Cardiac fibroblast (primary cell): ENCODE measurements around the gene CACNA1H.
A peak's percentile ranks its signal among the peaks of the same experiment; 100 is the strongest.

Source experiments
- DNase-seq, 2 donors: peaks; one replicate each; pipeline versions ENCODE4 v3.0.0 to v3.0.0-alpha.2; 2010; ENCODE audit warnings: low read depth in 2 of 2
- H3K4me3 ChIP-seq, 2 donors: replicated peaks in 1 of 2; 1 replicate in 1 of 2; 2 replicates in 1 of 2; pipeline ENCODE4 v1.5.1; 2011; ENCODE audit warnings: low read depth in 2 of 2, low read length in 2 of 2, mild to moderate bottlenecking in 2 of 2, moderate library complexity in 1 of 2
- TF ChIP-seq, protein P1 (sequence below): IDR thresholded peaks from one replicate; pipeline ENCODE4 v1.5.1; 2011; ENCODE audit warnings: low read depth, mild to moderate bottlenecking, low read length, inconsistent platforms

CACNA1H gene

DNA sequence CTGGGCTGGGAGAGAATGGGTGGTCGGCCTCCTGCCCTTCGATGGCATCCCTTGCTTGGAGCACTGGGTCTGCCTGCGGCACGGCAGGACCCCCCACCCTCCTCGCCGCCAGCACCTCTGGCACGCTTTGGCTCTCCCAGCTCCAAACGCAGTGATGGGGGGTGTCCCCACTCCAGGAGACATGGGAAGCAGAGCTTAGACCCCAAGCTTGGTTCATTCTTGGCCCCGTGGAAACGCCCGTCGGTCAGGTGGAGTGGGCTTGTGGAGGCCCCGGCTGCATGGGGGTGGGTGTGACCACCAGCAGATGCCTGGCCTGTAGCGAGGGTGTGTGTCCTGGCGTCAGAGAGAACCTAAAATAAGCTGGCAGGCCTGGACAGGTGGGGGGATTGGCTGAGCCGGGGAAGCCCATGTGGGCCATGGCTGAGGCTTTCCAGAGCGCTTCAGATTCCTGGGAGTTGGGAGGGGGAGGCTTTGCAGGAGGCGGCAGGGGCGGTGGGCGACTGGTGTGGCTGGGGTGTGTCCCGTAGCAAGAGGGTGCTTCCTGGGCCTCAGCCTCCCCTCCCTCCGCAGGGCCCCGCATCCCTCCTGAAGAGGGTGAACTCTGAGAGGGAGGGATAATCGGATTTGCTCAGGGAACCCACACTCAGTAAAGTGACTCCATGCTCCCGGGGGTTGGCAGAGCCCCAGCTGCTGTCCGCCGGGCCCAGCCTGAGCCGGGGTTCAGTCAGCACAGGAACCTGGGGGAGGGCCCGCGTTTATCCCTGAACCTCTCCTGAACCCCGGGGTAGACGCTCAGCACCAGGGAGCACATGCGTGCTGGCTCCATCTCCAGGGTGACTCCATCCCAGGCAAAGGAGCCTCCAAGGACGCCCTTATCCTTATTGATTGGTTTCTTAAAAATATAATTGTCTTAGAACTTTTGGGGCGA lies 3.4 kb downstream of the CACNA1H start:
- H3K4me3 ChIP-seq, result no peak overlapping the region
- DNase-seq, result no peak
- TF ChIP-seq, protein P1, sequence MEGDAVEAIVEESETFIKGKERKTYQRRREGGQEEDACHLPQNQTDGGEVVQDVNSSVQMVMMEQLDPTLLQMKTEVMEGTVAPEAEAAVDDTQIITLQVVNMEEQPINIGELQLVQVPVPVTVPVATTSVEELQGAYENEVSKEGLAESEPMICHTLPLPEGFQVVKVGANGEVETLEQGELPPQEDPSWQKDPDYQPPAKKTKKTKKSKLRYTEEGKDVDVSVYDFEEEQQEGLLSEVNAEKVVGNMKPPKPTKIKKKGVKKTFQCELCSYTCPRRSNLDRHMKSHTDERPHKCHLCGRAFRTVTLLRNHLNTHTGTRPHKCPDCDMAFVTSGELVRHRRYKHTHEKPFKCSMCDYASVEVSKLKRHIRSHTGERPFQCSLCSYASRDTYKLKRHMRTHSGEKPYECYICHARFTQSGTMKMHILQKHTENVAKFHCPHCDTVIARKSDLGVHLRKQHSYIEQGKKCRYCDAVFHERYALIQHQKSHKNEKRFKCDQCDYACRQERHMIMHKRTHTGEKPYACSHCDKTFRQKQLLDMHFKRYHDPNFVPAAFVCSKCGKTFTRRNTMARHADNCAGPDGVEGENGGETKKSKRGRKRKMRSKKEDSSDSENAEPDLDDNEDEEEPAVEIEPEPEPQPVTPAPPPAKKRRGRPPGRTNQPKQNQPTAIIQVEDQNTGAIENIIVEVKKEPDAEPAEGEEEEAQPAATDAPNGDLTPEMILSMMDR, result no peak

DNA sequence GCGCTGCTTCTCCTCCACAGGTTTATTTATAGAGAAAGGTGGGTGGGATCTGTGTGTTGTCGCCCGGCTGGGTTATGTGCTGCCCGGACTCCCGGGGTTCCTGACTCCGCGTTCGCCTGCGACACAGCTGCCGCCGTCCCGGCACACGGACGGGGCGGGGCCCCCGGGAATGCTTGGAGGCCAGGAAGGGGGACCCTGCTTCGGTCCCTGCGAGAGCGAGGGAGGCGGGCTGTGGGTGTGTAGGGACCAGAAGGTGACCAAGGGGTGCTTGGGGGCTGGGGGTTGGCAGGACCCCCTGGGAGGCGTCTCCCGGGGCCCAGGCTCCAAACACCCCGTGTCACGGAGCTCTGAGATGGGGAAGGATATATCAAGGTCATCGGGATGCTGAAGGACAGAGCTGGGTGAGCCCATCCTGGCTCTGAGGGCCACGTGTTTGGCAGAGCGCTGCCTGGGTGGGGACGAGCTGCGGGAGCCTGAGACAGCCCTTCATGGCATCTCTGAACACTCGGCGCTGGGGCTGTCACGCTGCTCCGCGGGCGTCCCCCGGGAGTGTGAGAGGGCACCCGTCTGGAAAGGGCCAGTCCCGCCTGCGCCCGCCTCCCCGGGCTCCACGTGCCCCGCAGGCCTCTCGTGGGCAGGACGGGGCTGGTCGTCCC lies 4.2 kb downstream of the CACNA1H start:
- no peak overlapping the region for H3K4me3 ChIP-seq
- no peak for DNase-seq
- TF ChIP-seq, protein P1, result no peak

DNA sequence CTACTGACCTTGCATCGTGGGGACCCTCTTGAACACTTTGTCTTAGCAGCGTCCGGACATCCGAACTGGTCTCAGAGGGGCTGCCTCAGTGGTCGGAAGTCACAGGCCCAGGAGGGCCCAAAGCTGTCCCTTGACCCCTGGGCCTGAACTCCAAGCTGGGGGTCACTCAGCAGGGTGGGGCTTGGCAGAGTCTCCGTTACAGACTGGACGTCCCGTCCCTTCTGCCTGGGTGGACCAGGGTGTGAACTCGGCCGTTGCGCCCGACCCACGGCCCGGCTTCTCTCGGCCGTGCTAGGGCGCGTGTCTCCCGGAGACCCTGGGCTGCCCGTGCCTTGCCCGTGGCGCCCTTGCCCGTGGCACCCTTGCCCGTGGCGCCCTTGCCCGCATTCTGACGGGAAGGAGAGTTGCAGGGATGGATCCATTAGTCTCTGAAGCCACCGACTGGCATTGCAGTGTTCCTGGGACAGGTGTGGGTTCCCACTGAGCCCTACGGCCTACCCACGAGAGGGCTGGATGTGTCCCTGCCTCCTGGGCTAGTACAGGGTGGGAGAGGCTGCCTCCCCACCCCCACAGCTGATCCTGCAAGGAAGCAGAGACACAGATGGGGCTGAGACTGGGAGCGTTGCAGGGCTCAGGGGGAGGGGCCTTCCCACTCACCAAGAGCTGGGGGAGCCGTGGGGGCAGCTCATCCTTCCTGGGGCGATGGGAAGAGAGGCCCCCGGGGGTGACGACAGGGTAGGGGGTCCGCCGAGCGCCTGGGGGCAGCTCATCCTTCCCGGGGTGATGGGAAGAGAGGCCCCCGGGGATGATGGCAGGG lies 4.9 kb downstream of the CACNA1H start:
- no peak overlapping the region for H3K4me3 ChIP-seq
- TF ChIP-seq, protein P1, result no peak
- no peak for DNase-seq

DNA sequence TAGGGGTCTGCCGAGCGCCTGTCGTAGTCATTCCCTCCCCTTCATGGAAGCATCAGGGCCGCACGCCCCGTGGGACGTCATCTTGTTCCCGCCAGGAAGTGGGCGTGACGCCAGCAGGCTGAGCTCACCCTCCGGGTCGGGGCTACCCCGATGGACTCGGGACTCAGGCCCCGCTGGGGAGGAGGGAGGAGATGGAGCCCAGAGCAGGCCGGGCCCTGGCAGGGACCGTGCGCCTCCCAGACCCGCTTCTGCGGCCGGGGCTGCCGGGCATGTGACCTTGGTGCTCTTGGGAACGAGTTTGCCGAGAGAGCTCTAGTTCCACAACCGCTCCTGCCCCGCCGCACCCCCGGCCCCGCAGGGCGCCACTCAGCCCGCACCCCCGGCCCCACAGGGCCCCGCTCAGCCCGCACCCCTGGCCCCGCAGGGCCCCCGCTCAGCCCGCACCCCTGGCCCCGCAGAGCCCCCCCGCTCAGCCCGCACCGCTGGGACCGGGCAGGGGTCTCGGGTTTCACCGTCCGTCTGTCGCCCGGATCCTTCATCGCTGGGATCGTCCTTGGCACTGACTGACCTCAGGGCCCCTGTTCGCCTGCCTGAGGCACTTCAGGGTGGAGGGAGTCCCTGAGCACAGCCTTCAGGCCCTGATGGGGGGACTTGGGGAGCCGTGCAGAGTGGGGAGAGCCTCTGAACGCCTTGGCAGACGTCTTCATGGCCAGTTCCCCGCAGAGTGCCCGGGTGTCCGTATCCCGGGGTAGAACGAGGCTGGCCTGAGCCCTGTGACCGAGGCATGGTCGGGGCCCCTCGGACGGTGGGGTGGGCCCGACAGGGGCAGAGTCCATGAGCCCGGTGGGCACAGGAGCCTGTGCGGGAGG lies 5.8 kb downstream of the CACNA1H start:
- TF ChIP-seq, protein P1, result no peak
- peak; percentile 19 to 55 for DNase-seq
- H3K4me3 ChIP-seq, result no peak overlapping the region

DNA sequence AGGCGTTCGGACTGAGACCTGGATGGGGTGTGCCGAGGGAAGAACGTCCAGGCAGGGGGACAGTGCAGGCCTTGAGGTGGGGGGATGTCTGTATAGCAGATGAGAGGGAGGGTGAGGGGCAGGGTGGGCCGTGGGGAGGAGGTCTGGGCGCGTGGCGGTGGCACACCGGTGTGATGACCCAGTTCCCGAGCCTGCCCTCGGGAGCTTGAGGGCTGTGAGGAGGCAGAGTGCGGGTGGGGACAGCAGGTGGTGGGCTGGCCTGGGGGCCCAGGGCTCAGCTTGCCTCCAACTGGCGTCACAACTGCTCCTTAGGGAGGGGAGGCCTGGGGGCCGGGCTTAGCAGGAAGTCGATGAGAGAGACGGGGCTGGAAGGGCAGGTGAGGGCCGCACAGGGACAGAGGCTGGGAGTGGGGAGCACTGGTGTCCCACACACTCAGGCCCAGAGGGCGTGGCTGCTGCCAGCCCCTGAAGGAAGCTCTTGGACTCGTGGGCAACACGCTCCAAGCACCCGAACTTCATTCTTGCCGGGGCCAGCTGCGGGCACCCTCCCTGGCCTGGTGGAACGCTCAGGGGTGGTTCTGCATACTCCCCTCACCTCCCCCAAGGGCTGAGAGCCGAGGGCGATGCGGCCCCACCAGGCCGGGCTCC lies 6.5 kb downstream of the CACNA1H start:
- TF ChIP-seq, protein P1, result no peak
- no peak for DNase-seq

More for the DNA sequence above, 6.5 kb downstream of the CACNA1H start:
- no peak overlapping the region for H3K4me3 ChIP-seq
